OCI-LY3 (cell line): Measurements from ENCODE around the gene IPCEF1.

Experiments used
- H2AFZ ChIP-seq: fragments of 200-600, 300-600 bp; shearing (Covaris generic); 2 replicates; pipeline ENCODE4 v1.6.0; 2014; ENCODE audit warnings: antibody characterized with exemption, low read depth, low read length
- H3K27ac ChIP-seq: fragments of 200-600, 300-600 bp; sonication (generic); 2 replicates; pipeline ENCODE4 v1.5.1; 2014; ENCODE audit warnings: mild to moderate bottlenecking, low read length, moderate library complexity, mixed read lengths
- H3K27me3 ChIP-seq: fragments of 200-600, 300-600 bp; sonication (generic); 2 replicates; pipeline ENCODE4 v1.6.1; 2014; ENCODE audit warnings: low read depth, low read length, mixed read lengths
- H3K36me3 ChIP-seq: fragments of 200-600, 300-600 bp; sonication (generic); replicated peaks from 2 replicates; pipeline ENCODE3; 2014; ENCODE audit warnings: low read depth, low read length, mixed read lengths
- H3K4me1 ChIP-seq: fragments of 300-600, 200-600 bp; sonication (generic); 2 replicates; pipeline ENCODE4 v1.6.1; 2014; ENCODE audit warnings: low read length, mixed read lengths
- H3K4me2 ChIP-seq: fragments of 200-600, 300-600 bp; sonication (generic); 2 replicates; pipeline ENCODE4 v1.6.1; 2014; ENCODE audit warnings: low read length, mixed read lengths
- H3K4me3 ChIP-seq: fragments of 300-600, 200-600 bp; sonication (generic); 2 replicates; pipeline ENCODE4 v1.5.1; 2014; ENCODE audit warnings: antibody characterized with exemption, mild to moderate bottlenecking, low read length, moderate library complexity
- H3K79me2 ChIP-seq: fragments of 300-600, 200-600 bp; shearing (Covaris generic); 2 replicates; pipeline ENCODE4 v1.6.1; 2014; ENCODE audit warnings: mild to moderate bottlenecking, low read length, mixed read lengths
- H3K9ac ChIP-seq: fragments of 300-600, 200-600 bp; shearing (Covaris generic); 2 replicates; pipeline ENCODE4 v1.6.0; 2014; ENCODE audit warnings: mild to moderate bottlenecking, low read length, moderate library complexity
- H3K9me3 ChIP-seq: fragments of 200-600, 300-600 bp; shearing (Covaris generic); 2 replicates; pipeline ENCODE4 v1.6.1; 2014; ENCODE audit warnings: low read length, mixed read lengths; ENCODE audit not compliant: insufficient read depth
- H4K20me1 ChIP-seq: fragments of 200-600, 300-600 bp; sonication (generic); 2 replicates; pipeline ENCODE4 v1.6.1; 2016; ENCODE audit warnings: low read length, mixed read lengths; ENCODE audit not compliant: insufficient read depth
- EZH2phosphoT487 ChIP-seq: fragments of 200-600 bp; shearing (Covaris generic); IDR thresholded peaks from 2 replicates; pipeline ENCODE4 v1.6.1; 2018; ENCODE audit warnings: antibody characterized with exemption, mixed run types, low read depth
- TF ChIP-seq, protein P1 (sequence below): fragments of 200-600, 300-600 bp; sonication (generic); IDR thresholded peaks from 2 replicates; pipeline ENCODE4 v1.5.1; 2014; ENCODE audit warnings: antibody characterized with exemption, low read length, low read depth

The IPCEF1 gene

DNA sequence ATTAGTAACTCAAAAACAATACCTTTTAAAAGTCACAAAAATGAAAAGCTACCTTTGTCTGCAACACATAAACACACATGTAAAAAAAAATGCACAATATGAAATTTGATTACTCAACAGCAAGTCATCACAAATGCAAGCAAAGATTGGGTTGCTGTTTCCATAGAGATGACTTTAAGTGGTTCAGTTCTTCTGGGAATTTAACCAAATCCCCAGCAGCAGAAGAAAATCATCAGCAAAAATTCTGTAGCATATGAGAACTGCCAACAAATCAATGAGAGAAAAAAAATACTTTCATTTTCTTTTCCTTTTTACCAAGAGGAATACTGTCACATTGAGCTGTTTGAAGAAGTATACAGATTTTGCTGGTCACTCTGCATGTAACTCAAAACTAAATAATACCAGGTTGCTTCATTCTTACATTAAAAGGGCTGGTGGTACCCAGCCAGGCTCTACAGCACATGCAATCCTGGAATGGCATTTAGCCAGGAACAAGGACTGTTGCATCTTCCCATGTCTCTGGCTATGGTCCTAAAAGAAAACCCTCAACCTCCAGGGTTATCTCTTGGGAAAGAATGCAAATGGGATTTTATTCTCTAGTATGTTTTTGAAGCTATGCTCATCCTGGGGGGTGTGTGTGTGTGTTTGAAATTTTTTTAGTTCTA lies 159.3 kb downstream of the IPCEF1 start:
- H3K27ac ChIP-seq: no peak overlapping the region
- no peaks in the 10 kb centered on the region for H3K79me2 ChIP-seq
- H3K27me3 ChIP-seq: no peaks in the 10 kb centered on the region
- H3K4me3 ChIP-seq: no peak overlapping the region
- H3K4me1 ChIP-seq: no peaks in the 10 kb centered on the region
- no peaks in the 10 kb centered on the region for H3K9me3 ChIP-seq
- H2AFZ ChIP-seq: no peak overlapping the region
- no peak overlapping the region for H3K4me2 ChIP-seq
- no peaks in the 10 kb centered on the region for H4K20me1 ChIP-seq
- H3K9ac ChIP-seq: no peak overlapping the region
- TF ChIP-seq EZH2phosphoT487: no peak
- TF ChIP-seq, protein P1, sequence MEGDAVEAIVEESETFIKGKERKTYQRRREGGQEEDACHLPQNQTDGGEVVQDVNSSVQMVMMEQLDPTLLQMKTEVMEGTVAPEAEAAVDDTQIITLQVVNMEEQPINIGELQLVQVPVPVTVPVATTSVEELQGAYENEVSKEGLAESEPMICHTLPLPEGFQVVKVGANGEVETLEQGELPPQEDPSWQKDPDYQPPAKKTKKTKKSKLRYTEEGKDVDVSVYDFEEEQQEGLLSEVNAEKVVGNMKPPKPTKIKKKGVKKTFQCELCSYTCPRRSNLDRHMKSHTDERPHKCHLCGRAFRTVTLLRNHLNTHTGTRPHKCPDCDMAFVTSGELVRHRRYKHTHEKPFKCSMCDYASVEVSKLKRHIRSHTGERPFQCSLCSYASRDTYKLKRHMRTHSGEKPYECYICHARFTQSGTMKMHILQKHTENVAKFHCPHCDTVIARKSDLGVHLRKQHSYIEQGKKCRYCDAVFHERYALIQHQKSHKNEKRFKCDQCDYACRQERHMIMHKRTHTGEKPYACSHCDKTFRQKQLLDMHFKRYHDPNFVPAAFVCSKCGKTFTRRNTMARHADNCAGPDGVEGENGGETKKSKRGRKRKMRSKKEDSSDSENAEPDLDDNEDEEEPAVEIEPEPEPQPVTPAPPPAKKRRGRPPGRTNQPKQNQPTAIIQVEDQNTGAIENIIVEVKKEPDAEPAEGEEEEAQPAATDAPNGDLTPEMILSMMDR: no peak
- no peaks in the 10 kb centered on the region for H3K36me3 ChIP-seq

DNA sequence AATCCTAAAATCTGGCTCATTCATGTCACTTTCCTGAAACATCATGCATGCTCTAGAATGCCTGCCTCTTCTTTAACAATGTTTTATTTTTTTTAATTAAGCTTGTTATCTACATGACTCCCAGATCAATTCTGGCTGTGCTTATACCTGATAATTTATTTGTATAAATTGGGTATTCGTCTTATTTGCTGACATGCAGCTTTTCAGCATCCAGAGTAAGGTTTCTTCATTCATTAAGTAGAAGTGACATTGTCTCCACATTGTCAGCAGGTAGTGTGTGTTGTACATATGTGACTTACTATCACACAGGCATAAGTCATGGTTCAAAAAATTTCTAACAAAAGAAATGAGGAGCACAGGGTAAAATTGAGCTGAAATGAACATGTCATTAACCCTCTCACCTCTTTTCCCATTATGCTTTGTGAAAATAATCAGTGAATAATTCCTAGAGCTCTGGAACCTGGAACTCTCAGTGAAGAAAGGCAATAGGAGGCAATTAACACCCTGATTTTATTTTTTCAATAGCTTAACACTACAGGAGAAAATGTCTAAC lies 160.2 kb downstream of the IPCEF1 start:
- no peak overlapping the region for H3K9ac ChIP-seq
- H2AFZ ChIP-seq: no peak overlapping the region
- H3K27me3 ChIP-seq: no peaks in the 10 kb centered on the region
- H3K27ac ChIP-seq: no peak overlapping the region
- no peak overlapping the region for H3K4me3 ChIP-seq
- no peaks in the 10 kb centered on the region for H3K79me2 ChIP-seq
- H3K36me3 ChIP-seq: no peaks in the 10 kb centered on the region
- no peaks in the 10 kb centered on the region for H3K9me3 ChIP-seq
- TF ChIP-seq, protein P1: no peak
- no peak for TF ChIP-seq EZH2phosphoT487
- no peak overlapping the region for H3K4me2 ChIP-seq
- no peaks in the 10 kb centered on the region for H4K20me1 ChIP-seq
- H3K4me1 ChIP-seq: no peaks in the 10 kb centered on the region

DNA sequence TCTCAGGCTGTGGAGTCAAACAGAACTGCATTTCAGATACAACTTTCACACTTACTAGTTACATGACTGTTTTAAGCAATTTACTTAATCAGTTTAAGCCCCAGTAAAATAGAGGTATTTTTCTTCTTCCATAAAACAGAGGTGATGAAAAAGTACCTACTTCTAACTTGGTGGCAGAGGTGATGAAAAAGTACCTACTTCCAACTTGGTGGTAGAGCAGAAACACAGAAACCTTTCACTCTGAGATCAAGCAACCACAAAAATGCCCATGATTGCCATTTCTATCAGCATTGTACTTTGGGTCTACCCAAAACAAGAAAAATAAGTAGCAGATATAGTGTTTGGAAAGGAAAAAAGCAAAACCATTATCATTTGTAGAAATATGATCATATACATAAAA lies 168.9 kb downstream of the IPCEF1 start:
- Histone ChIP-seq H3K4me2 (no peak overlapping the region), H3K79me2 (no peaks in the 10 kb centered on the region), H3K36me3 (no peaks in the 10 kb centered on the region), H3K4me1 (no peaks in the 10 kb centered on the region), H3K9ac (no peak overlapping the region), H3K4me3 (no peak overlapping the region), H2AFZ (no peak overlapping the region), H3K27ac (no peak overlapping the region), H3K27me3 (no peaks in the 10 kb centered on the region), H3K9me3 (no peaks in the 10 kb centered on the region), H4K20me1 (no peaks in the 10 kb centered on the region)
- no peak for TF ChIP-seq EZH2phosphoT487
- TF ChIP-seq, protein P1: no peak

DNA sequence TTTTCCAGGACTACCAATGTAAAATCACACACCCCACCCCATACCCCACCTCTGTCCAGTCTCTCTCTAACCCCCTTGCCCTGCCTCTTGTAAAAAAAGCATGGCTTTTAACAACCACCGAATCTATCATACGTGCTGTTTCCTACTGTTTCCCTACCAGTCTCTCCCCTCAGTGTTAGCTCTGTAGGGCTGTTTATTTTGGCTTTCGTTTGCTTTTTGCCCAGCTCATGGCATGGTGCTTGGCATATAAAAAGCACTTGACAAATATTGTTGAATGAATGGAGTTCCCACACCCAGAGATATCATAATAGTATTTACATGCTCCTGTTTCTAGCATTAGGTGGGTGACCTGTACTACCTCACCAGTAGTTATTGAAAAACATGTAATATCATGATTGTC lies 169.4 kb downstream of the IPCEF1 start:
- TF ChIP-seq EZH2phosphoT487: no peak
- TF ChIP-seq, protein P1: no peak
- H3K4me3 ChIP-seq: no peak overlapping the region
- H2AFZ ChIP-seq: no peak overlapping the region
- H3K4me1 ChIP-seq: no peaks in the 10 kb centered on the region
- H4K20me1 ChIP-seq: no peaks in the 10 kb centered on the region
- no peaks in the 10 kb centered on the region for H3K79me2 ChIP-seq
- H3K9me3 ChIP-seq: no peaks in the 10 kb centered on the region
- H3K4me2 ChIP-seq: no peak overlapping the region
- no peak overlapping the region for H3K27ac ChIP-seq
- no peaks in the 10 kb centered on the region for H3K36me3 ChIP-seq
- H3K9ac ChIP-seq: no peak overlapping the region
- H3K27me3 ChIP-seq: no peaks in the 10 kb centered on the region
